Astrocyte of the spinal cord (primary cell): ENCODE results near the gene MTUS2.

Source experiments
- DNase-seq: peaks from one replicate; pipeline ENCODE4 v3.0.0; 2011; ENCODE audit warnings: low read depth, low spot score
- H3K4me3 ChIP-seq: 2 replicates; pipeline ENCODE4 v1.5.1; 2011; ENCODE audit warnings: low read depth, mild to moderate bottlenecking, low read length, moderate library complexity
- in situ Hi-C: cut with HindIII; loops from 2 replicates; pipeline ENCODE4 v1.10.0; 2017; ENCODE audit warnings: low sequenced_read_pairs
- TF ChIP-seq, protein P1 (sequence below): IDR thresholded peaks from 2 replicates; pipeline ENCODE4 v1.5.1; 2012; ENCODE audit warnings: low read depth, mild to moderate bottlenecking, low read length, inconsistent platforms

MTUS2 gene

DNA sequence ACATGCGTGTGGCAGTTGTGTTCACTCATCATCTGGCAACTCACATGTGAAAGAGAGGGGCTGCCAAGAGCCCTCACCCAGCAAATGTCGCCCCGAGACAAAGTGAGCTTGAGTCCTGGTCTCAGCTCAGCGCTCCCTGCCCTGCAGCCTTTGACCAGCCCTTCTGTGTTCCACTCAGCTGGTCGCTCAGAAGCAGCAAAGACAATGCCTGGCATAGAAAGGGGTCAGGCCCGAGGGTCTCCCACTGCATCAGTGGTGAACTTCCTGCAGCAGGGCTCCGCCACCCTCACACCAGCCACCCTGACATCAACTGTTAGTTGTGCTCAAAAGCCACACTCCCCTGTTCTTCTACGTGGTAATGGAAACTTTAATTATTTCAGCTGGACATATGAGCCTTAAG lies 707.4 kb downstream of the MTUS2 start:
- no peak for DNase-seq
- in situ Hi-C loops, result no loop called here
- TF ChIP-seq, protein P1, sequence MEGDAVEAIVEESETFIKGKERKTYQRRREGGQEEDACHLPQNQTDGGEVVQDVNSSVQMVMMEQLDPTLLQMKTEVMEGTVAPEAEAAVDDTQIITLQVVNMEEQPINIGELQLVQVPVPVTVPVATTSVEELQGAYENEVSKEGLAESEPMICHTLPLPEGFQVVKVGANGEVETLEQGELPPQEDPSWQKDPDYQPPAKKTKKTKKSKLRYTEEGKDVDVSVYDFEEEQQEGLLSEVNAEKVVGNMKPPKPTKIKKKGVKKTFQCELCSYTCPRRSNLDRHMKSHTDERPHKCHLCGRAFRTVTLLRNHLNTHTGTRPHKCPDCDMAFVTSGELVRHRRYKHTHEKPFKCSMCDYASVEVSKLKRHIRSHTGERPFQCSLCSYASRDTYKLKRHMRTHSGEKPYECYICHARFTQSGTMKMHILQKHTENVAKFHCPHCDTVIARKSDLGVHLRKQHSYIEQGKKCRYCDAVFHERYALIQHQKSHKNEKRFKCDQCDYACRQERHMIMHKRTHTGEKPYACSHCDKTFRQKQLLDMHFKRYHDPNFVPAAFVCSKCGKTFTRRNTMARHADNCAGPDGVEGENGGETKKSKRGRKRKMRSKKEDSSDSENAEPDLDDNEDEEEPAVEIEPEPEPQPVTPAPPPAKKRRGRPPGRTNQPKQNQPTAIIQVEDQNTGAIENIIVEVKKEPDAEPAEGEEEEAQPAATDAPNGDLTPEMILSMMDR, result no peak
- H3K4me3 ChIP-seq, result no peak overlapping the region

DNA sequence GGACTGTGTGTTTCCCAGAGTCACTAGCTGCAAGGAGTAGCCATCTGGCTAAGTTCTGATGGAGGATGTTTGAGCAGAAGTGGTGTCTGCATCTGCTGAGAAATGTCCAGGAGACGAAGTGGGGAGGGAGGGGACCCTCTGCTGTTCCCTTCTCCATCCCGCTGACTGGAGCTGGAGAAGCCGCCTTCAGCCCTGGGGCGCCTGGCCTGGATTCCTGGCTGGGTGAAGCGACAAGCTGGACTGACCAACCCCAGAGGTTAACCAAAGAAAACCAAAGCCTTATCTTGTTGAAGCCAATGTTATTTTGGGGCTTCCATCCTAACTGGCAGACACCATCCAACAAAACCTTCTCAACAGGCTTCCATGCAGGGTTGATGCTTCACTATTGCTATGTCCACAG lies 707.8 kb downstream of the MTUS2 start:
- TF ChIP-seq, protein P1, result no peak
- H3K4me3 ChIP-seq, result no peak overlapping the region
- in situ Hi-C loops, result no loop called here
- no peak for DNase-seq

DNA sequence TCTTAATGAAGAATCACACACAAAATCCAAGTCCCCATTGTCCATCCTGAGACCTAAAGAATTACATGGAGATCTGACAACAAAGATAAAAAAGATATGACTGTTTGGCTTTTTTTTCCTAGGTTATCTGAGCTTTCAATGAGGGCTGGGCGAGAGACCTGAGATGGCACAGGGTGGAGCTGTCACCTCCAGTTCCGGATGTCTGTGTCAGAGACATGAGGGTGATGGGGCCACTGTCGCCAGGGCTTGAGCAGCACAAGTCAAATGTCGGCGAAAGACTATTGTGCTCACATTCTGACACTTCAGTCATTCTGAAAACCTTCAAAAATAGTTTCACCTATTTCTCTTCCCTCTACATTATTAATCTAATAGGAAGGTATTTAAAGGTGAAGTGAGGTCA lies 709.6 kb downstream of the MTUS2 start:
- TF ChIP-seq, protein P1, result no peak
- in situ Hi-C loops, result no loop called here
- H3K4me3 ChIP-seq, result no peak overlapping the region
- no peak for DNase-seq

DNA sequence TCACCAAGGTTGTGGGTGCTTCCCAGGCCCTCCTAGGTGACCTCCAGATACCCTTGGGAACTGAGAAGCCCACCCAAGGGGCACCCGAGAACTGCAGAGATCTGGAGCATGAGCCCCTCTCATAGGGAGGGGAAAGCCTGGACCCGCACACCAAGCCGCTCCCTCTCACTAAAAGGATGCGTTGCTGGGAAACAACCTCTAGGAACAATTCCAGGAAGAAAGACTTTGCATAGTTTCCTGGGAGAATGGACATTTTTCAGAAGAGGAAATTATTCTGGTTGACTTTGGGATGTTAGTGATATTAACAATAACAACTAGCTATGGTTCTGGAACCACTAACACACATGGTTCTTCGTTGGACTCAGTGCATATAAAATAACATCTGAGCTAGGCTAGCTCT lies 710.8 kb downstream of the MTUS2 start:
- TF ChIP-seq, protein P1, result no peak
- H3K4me3 ChIP-seq, result no peak overlapping the region
- in situ Hi-C loops, result no loop called here
- DNase-seq, result no peak

DNA sequence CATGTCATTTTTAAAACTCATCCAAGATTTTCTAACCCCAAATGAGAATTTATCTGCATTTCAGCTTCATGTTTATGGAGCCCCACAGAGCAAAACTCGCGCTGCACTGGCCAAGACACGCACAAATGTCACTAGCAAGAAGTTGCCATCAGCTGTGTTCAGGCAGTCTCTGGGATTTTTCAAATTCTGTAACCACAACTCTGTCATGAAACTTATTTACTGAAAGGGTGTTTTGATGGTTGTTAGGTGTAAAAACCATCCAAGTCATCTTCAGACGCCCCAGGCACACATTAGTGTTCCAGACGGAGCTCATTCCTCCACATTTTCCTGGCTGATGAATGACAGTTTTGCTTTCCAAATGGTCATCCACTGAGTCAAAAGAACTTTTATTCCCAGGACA lies 712.0 kb downstream of the MTUS2 start:
- H3K4me3 ChIP-seq, result no peak overlapping the region
- no peak for DNase-seq
- in situ Hi-C loops, result no loop called here
- TF ChIP-seq, protein P1, result no peak

DNA sequence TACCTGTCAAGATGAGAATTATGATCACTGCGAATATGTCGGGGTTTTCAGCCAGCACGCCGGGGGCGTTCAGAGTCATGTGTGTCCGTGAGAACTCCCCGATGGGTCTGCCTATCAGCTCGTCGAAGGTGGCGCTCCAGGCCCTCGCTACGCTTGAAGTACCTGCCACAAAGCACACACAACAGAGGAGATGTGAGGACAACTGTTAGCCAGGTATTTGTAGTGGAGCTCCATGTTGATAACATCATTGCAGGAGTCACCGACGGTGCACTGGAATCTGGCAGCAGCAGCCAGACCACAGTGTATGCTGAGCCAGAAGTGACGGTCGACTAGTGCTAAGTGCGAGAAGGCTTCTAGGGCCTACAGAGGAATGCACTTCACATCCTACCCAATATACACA lies 712.7 kb downstream of the MTUS2 start:
- in situ Hi-C loops, result no loop called here
- DNase-seq, result no peak
- no peak overlapping the region for H3K4me3 ChIP-seq
- TF ChIP-seq, protein P1, result no peak

DNA sequence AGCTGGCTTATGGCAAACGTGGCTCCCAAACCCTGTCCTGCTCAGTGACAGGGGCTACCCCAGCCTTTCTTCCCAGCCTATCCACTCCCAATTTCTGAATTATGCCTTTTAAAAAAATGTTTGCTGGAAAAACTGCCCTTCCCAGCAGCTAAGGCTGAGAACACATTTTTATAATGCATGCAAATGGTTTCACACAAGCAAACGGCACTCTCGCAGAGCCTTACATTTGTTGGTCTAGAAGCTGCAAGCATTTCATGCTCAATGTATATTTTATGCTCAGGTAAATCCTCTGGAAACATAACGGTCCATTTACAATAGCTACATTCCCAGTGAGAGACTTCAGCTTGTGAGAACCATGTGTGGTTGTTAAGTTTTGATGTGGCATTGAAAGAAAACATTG lies 713.9 kb downstream of the MTUS2 start:
- DNase-seq, result no peak
- no peak overlapping the region for H3K4me3 ChIP-seq
- TF ChIP-seq, protein P1, result no peak
- in situ Hi-C loops, result no loop called here
